Right forelimb (tissue), 1 donor: ENCODE results near the gene RPL41.
A peak's percentile ranks its signal among the peaks of the same experiment; 100 is the strongest.
"Not testable (repeated sequence)": the region's sequence is repeated elsewhere in the genome, so short reads cannot be mapped to it uniquely, and the experiment has no call there.

Source experiments
- DNase-seq: peaks from one replicate; pipeline ENCODE4 v3.0.0-alpha.2; 2018

RPL41 gene

DNA sequence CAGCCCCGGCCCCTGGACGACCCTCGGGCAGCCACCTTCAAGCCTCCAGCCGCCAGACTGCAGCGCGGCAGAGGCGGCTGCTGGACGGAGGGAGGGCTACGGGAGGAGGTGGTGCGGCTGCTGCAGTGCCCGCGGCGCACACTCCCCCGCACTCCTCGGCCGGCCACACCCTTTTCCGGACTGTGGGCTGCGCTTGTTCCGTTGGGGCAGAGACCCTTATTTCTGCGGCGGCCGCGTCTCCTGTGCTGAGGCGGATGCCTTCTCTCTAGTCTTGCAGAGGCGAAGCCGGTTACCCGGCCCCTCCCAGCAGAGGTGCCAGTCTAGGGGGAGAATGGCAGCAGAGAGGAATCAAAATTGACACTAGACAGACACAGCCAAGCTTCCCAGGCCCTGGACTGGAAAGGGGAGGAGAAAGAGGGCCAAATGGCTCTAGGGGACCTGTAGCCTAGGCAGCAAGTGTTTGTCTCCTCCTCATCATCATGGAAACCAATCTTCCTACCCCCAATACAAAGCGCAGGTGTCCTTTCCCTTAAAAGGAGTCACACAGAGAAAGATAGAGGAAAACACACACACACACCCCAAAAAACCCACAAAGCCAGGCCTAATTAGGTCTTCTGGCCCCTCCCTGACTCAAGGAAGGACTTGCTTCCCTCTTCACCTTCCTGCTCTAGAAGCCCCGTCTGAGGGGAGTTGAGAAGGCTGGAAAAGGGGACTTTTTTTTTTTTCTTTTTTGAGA is 12.9 kb downstream of the RPL41 start:
- DNase-seq, result no peak

GRCh38 chr12:56129942-56130495 is 13.6 kb downstream of the RPL41 start:
- DNase-seq, result no peak

- no peak for DNase-seq
Observed at GRCh38 chr12:56130876-56131275, 14.4 kb downstream of the RPL41 start.

DNA sequence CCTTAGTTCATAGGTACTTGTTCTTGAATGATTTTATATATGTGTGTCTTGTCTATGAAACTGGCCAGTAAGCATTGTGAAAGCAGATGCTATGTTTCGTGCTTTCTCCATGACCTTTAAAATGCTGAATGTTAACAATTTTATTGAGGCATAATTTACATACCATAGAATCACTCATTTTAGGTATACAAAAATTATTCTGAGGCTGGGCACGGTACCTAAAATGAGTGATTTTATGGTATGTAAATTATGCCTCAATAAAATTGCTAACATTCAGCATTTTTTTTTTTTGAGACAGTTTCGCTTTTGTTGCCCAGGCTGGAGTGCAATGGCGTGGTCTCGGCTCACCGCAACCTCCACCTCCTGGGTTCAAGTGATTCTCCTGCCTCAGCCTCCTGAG is 18.5 kb downstream of the RPL41 start:
- no peak for DNase-seq

DNA sequence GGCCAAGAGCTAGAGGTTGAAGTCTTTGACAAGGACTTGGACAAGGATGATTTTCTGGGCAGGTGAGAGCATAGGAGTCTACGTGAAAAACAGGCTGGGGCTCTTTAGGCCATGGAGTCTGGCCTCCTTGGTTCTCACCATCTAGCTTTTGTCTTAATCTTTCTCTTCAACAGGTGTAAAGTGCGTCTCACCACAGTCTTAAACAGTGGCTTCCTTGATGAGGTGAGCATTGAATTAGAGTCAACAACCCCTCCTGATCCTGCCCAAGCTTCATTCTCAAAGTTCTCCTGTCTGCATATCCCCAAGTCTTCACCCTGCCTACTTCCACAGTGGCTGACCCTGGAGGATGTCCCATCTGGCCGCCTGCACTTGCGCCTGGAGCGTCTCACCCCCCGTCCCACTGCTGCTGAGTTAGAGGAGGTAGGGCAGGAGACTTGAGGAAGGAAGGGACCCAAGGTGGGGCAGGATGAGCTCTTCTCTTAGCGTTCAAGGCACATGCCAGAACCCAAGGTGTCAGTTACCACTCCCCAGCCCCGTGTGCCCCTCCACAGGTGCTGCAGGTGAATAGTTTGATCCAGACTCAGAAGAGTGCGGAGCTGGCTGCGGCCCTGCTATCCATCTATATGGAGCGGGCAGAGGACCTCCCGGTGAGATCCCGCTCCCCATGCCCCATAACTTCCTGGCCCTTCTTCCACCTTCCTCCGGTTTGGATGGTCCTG is 21.6 kb downstream of the RPL41 start:
- no peak for DNase-seq

DNA sequence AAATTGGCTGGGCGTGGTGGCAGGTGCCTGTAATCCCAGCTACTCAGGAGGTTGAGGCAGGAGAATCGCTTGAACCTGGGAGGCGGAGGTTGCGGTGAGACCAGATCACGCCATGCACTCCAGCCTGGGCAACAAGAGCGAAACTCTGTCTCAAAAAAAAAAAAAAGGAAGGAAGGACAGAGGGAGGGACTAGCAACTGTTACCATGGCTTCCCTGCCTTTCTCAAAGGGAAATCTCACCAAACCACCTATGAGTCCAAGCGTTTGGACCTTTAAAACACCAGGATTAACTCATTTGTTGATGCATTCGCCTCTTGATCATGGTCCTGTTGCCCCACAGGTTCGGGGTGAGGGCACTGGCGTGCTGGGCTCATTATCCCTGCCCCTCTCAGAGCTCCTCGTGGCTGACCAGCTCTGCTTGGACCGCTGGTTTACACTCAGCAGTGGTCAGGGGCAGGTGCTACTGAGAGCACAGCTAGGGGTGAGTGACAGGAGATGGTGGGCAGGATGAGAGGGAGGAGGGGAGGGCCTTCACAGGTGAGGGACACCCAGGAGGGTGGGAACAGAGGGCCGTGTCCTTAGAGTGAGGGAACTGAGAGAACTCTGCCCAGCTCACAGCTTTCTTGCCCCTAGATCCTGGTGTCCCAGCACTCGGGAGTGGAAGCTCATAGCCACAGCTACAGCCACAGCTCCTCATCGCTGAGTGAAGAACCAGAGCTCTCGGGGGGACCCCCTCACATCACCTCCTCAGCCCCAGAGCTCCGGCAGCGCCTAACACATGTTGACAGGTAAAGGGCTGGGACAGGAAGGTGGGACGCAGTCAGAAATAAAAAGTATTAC is 25.7 kb downstream of the RPL41 start:
- no peak for DNase-seq

- no peak for DNase-seq
Observed at GRCh38 chr12:56143217-56143616, 26.8 kb downstream of the RPL41 start.

DNA sequence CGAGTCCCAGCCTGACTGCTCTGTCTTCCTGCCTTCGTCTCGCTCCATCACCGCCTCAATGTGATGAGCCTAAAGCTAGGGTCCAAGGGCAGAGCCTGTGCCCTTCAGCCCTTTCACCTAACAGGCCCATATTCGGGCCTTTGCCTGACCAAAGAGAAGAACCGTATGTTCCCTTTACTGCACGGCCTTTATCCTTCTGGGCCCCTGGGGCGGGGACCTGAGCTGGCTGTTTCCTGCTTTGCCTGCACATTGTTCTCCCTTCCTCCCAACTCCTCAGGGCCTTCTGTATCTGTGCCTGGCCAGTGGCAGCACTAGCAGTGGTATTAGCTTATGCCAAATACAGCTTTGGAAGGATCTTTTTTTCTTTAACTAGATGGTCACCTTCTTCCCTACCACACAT is 27.4 kb downstream of the RPL41 start:
- no peak for DNase-seq

DNA sequence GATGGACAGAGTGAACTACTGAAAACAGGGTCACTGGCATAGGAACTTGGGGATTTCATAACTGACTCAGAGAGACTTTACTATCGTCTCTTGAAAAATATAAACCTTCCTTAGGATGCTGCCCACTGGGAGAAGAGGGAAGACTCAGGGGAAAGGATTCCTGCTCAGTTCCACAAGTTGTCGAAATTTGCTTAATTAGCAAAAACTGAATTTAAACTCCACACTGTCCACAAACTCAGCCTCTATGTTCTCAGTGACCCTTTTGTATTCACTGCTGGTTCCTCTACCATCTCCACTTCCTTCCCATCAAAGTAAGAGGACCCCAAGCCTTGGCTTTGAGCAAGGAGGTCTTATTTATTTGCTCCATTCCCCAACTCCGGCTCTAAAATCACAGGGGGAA is 28.8 kb downstream of the RPL41 start:
- DNase-seq, result no peak

DNA sequence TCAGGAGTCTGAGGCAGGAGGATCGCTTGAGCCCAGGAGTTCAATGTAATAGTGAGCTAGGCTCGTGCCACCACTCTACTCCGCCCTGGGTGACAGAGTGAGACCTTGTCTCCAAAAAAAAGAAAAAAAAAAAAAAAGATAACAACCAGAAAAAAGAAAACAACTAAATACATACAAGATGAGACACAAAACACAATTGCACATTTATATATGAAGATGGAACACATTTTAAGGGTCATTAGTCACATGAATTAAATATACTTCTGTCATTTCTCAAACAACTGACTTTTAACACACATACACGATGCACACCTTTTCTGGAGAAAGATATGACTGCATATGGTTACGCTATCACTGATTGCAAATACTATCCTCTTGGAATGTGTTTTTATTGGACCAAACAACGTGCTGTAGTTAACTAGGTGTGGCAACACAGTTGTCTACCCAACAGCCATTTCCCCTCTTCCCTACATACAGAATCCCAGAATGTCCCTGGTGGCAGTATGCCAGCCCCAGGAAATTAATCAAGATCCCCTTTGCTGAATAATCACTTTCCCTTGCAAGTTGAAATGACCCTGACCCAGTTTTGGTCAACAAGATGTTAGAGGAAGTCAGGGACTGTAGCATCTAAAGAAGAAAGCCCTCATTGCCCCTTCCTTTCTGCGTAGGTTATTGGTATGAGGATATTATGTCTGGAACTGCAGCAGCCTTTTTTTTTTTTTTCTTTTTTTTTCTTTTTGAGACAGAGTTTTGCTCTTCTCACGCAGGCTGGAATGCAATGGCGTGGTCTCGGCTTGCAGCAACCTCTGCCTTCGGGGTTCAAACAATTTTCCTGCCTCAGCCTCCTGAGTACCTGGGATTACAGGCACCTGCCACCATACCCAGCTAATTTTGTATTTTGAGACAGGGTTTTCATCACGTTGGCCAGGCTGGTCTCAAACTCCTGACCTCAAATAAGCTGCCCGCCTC is 30.3 kb downstream of the RPL41 start:
- DNase-seq, result no peak

DNA sequence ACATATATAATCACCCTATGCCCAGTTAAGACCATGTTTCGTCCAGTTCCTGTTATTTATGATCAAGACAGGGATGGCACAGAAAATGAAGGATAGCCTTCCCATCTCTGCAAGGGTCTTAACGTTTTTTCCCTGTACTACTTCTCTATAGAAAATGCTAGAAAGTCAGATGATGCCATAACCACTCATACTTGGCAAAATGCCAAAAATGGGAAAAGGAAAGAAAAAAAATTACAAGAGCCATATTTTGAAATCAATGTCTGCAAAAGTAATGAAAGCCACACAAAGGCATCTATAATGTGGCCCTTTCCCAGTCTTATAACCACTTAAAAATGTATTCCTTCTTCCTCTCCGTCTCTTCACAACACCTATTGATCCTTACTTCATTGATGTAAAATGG is 34.1 kb downstream of the RPL41 start:
- no peak for DNase-seq

GRCh38 chr12:56151672-56152131 is 35.3 kb downstream of the RPL41 start:
- DNase-seq, result no peak

GRCh38 chr12:56152132-56152755 is 35.8 kb downstream of the RPL41 start, which contains the start of gene MYL6B:
Gene MYL6B, plus strand, starts transcription at chr12:56152587. Its CDS starts 1,332 bp downstream, at chr12:56153919.
- peak; percentile 94 for DNase-seq

- DNase-seq, result no peak
Observed at GRCh38 chr12:56152756-56153677, 36.6 kb downstream of the RPL41 start.

GRCh38 chr12:56153678-56154065 is 37.2 kb downstream of the RPL41 start:
- no peak for DNase-seq

GRCh38 chr12:56154246-56154771 is 37.9 kb downstream of the RPL41 start:
- DNase-seq, result no peak

GRCh38 chr12:56154818-56155217 is 38.4 kb downstream of the RPL41 start:
- no peak for DNase-seq

DNA sequence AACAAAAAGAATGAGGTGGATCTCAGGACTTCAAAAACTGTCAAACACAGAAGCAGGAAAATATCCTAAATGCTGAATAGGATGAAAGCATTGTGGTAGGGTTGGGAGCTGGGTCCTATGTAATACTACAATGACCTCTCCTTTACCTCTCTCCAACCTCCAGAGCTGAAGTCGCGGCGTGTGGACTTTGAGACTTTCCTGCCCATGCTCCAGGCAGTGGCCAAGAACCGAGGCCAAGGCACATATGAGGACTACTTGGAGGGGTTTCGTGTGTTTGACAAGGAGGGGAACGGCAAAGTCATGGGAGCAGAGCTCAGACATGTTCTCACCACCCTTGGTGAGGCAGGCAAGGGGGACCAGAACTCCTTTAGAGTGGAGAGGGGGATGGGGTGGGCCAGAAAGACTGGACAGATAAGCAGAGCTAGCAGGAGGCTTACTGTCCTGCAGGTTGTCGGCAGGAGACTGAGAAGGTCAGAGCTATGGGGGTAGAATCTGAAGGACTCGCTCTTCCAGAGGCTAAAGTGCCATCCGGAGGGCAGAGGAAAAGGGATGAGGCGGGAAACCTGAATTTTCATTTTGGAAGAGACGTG is 38.9 kb downstream of the RPL41 start:
- DNase-seq, result no peak

DNA sequence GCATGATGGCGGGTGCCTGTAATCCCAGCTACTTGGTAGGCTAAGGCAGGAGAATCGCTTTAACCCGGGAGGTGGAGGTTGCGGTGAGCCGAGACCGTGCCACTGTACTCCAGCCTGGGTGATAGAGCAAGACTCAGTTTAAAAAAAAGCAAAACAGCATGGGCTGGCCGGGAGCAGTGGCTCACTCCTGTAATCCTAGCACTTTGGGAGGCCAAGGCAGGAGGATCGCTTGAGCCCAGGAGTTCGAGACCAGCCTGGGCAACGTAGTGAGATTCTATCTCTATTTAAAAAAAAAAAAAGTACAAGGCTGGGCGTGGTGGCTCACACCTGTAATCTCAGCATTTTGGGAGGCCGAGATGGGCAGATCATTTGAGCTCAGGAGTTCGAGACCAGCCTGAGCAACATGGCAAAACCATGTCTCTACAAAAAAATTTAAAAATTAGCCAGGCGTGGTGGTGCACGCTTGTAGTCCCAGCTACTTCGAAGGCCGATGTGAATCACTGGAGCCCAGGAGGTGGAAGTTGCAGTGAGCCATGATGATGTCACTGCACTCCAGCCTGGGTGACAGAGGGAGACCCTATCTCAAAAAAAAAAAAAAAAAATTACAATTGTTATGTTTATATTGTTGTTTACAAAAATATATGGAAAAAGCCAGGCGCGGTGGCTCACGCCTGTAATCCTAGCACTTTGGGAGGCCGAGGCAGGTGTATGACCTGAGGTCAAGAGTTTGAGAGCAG is 40.2 kb downstream of the RPL41 start:
- DNase-seq, result not testable (repeated sequence)
